Activated T-helper 1 cell treated with anti-CD3 and anti-CD28 coated beads, Interleukin-2, amount 50 U/mL, for 16 hours (primary cell): ENCODE results near the gene CUX1.
"Not testable (repeated sequence)": the region's sequence is repeated elsewhere in the genome, so short reads cannot be mapped to it uniquely, and the experiment has no call there.

Source experiments
- DNase-seq, 2 donors: peaks; one replicate each; pipeline ENCODE4 v3.0.0-alpha.2; 2020; ENCODE audit warnings: low read depth in 1 of 2, low spot score in 1 of 2

The CUX1 gene

DNA sequence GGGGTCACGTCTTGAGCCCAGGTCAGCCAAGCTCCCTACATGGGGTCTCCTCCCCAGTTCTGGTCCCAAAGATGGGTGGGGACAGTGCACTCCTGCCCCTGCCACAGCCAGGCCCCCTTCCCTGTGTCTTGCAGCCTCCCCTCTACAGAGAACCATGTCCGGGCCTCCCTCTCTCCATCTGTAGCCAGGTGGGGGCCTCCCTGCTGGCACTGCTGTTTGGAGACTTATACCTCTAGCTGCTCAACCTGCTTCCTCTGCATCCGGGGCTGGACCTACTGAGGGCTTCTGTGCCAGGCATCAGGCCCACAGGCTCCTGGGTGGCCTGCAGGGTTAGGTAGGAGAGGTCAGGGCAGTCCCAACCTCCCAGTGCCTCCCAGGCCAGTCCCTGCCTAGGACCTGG lies 477.2 kb downstream of the CUX1 start:
- no peak for DNase-seq

- no peak for DNase-seq
Observed at GRCh38 chr7:102295346-102296178, 478.1 kb downstream of the CUX1 start.

DNA sequence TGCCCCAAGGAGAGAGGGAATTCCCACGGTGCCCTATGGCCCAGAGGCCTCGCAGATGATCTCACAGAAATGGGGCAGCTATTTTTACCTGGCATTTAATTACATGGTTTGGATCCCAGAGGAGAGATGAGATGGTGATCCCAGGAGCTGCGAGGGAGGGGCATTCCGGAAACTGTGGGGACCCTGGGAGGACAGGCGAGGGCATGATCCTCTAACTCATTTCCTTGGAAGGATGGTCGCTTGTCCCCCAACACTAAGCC lies 478.7 kb downstream of the CUX1 start:
- no peak for DNase-seq

DNA sequence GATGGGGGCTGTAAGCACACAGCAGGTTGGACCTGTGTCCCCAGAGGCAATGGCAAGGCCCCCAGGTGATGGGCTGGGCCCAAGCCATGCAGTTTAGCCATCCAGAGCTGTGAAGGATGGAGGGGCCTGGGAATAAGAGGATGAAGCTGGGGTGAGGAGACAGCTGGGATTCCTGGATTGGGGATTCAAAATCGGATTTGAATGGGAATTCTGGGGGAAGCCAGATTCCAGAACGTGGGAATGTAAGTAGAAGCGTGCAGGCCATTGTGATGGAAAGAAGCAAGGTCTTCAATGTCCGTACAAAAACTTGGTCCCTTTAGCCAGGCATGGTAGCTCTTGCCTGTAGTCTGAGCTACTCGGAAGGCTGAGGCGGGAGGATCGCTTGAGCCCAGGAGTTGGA lies 479.1 kb downstream of the CUX1 start:
- DNase-seq: no peak

DNA sequence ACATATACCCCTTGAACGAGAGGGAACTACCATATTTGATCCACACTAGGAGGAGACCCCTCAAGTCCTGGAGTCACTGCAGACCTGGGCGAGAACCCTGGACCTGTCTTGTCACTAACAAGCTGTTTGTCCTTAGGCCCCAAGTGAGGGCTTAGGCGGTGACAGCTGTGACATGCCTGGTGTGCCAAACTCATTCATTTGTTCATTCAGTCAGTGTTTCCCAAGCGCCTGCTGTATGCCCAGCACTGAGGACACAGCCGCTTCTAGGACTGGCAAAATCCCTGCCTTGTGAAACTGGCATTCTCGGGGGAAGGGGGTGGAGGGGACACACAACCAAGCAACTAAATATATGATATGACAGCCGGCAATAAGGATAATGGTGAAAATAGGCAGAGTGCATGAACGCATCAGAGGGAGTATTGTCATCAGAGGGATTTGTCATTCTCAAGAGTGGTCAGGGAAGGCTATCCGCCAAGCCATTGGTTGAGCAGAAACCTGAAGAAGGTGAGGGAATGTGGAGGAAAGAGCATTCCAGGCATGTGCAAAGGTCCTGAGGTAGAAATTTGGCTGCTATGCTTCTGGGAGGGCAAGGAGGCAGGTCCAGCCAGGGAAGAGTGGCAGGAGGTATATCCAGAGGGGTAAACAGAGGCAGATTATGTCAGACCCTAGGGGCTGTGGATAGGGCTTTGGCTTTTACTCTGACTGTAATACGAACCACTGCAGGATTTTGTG lies 480.2 kb downstream of the CUX1 start:
- DNase-seq: no peak

DNA sequence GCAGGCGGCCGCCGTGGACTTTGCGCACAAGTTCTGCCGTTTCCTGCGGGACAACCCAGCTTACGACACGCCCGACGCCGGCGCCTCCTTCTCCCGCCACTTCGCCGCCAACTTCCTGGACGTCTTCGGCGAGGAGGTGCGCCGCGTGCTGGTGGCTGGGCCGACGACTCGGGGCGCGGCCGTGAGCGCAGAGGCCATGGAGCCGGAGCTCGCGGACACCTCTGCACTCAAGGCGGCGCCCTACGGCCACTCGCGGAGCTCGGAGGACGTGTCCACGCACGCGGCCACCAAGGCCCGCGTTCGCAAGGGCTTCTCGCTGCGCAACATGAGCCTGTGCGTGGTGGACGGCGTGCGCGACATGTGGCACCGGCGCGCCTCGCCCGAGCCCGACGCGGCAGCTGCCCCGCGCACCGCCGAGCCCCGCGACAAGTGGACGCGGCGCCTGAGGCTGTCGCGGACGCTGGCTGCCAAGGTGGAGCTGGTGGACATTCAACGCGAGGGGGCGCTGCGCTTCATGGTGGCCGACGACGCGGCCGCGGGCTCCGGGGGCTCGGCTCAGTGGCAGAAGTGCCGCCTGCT lies 483.3 kb downstream of the CUX1 start:
- DNase-seq: no peak

GRCh38 chr7:102301367-102301766 lies 483.9 kb downstream of the CUX1 start:
- not testable (repeated sequence) for DNase-seq

DNA sequence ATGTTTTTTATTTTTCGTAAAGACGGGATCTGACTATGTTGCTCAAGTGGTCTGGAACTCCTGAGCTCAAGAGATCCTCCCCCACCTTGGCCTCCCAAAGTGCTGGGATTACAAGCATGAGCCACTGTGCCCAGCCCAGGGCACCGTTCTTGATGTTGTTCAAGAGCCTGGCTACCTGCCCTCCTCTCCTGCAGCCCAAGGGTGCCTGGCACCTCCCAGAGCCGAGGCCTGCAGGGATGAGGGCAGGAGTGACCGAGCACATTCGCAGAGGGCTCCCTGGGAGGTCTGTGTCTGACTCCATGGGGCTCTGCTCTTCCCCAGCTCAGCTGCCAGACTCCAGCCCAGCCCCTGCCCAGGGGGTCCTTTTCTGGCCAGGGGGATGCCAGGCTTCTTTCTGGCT lies 484.6 kb downstream of the CUX1 start:
- no peak for DNase-seq

GRCh38 chr7:102303669-102304422 lies 486.4 kb downstream of the CUX1 start:
- DNase-seq: no peak

DNA sequence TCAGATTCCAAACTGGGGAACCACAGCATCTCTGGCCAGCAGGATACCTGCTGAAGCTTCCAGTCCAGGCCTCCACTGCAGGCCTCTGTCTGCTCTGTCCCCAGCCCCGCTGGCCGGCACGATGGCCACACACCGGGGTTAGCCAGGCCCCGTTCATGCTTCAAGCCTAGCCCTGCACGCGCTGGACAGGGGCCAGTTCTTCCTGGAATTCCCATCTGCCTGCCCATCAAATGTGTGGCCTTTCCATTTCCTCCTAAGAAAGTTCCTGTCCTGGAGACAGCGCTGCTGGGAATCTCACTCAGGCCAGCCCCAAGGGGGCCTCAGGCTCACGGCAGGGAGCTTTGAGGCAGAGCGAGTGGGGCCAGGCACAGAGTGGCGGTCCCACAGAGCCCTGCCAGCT lies 487.2 kb downstream of the CUX1 start:
- DNase-seq: no peak

DNA sequence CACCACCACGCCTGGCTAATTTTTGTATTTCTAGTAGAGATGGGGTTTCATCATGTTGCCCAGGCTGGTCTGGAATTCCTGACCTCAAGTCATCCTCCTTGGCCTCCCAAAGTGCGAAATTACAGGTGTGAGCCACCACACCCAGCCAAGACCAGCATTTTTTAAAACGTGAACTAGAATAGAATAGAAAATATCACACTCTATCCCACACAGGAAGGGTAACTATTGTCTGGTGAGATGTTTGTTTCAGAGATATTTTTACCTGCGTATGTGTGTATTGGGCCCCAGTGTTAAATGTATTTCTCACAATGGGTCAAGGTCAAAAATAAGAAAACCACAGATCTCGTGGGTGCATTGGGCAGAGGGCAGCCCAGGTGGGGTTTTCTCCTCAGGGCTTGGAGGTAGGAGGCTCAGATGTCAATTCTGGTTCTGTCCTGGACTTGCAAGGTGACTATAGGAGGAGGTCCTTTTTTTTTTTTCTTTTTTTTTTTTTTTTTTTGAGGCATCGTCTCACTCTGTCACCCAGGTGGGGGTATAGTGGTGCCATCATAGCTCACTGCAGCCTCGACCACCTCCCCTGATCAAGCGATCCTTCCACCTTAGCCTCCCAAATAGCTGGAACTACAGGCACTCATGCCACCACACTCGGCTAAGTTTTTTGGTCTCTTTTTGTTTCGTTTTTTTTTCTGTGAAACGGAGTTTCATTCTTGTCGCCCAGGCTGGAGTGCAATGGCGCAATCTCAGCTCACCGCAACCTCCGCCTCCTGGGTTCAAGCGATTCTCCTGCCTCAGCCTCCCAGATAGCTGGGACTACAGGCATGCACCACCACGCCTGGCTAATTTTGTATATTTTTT lies 488.2 kb downstream of the CUX1 start:
- no peak for DNase-seq

DNA sequence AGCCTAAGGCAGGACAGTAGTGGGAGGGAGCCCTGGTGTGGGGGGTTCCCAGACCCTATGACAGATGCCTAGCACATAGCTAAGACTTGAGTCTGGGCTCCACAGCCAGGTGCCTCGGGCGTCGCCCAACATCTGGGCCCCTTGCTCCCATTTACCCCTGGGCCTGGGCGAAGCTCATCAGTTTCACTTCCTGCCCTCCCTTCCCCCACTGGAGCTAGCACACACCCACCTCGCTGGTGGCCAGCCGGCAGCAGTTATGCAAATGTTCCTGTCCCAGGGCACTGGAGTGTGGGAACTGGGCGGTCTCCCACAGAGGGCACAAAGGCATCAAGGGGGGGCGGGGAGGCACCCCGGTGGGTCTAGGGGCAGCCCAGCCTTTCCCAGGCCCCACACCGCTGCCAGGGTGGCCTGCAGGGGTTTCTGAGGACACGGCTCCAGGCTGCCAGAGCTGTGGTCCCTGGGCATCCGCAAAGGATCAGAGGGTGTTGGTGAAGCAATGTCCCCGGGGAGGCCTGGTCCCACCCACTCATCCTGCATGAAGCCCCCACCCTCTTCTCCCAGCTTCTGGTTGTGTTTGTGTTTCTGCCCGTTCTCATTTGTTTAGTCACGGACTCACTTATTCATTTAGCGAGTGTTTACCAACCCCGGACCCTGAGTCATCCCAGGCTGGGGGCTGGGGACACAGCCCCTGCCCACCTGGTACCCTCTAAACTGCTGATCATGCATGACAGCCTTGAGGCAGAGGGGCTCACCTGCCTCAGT lies 489.7 kb downstream of the CUX1 start:
- no peak for DNase-seq

GRCh38 chr7:102310414-102310815 lies 493.0 kb downstream of the CUX1 start:
- DNase-seq: no peak

GRCh38 chr7:102312317-102312716 lies 494.9 kb downstream of the CUX1 start:
- DNase-seq: no peak

DNA sequence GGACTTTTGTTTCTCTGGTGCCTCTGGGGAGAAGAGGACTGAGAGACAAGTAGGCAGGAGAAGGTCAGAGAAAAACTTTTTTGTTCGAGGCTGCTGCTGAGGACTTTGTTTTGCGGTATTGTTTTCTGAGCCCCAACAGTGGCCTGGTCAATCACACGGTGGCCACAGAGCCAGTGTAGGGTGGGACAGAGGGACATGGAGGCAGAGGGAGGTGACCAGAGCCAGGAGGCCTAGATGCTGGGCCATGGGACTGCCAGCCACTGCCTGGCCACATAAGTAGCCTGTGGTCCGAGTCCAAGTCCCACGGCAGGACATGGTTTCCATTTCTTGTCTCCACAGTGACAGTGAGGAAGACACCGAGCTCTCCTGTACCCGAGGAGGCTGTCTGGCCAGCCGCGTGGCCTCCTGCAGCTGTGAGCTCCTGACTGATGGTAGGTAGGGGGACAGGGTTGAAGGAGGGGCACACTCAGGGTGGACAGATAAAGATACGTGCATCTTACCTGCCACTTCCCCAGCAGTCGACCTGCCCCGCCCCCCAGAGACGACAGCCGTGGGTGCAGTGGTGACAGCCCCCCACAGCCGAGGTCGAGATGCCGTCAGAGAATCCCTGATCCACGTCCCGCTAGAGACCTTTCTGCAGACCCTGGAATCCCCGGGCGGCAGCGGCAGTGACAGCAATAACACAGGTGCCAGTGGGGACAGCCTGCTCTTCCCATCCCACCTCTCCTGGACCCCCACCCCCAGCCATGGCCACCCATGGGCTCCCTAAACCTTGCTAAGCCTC lies 496.8 kb downstream of the CUX1 start:
- no peak for DNase-seq

GRCh38 chr7:102317231-102318059 lies 500.0 kb downstream of the CUX1 start:
- DNase-seq: no peak

DNA sequence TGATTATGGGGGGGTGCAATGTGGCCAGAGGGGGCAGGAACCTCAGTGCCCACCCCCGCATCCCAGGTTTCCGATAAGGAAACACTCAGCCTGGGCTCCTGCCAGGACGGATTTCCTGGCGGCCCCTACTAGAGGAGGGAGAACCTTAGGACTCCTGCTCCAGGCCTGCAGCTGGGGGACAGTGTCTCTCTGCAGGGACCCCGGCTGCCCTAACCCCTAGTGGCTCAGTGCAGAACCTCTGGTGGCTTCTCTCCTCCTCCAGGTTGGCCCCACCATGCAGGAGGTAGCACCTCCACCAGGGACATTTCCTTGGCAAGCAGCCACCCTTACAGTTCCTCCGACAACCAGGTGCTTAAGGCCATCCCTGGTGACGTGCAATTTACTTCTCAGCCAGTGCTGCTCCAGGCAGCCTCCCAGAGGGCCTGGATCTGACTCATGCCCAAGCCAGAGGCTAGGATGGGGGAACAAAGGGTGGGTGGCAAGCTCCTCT lies 501.1 kb downstream of the CUX1 start:
- DNase-seq: no peak

- DNase-seq: no peak
Observed at GRCh38 chr7:102319671-102320070, 502.2 kb downstream of the CUX1 start.
